ENCODE measurements around the gene TTC39B. TPM values are rescaled to one million over a fixed set of nuclear protein-coding genes. Genes with fewer than 3 reads are reported as not detected.

Gene TTC39B
- total and polyA plus RNA-seq, 2 of the 8 experiments (the other 6 are each of a cell fraction or from before 2014, with no cell fraction given): 1.6 to 10.9 TPM

DNA sequence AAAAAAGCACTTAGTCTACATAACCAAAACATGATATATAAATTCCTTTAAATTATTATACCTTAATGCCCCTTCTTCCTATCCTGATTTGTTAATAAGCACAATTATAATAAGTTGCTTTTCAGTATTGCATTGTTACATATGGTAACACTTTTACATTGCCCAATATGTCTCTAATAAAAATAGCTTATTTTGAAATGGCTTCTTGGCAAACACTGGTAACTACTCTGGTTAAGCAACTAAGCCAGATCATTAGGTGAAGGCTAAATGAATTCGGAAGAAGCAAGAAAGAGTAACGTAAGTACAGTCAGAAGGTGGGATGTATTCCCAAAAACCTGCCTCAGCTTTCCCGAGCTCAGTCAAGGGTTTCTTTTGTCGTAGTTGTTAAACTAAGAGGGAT, 85.3 kb downstream of the TTC39B start:
- Histone ChIP-seq H3K9ac (replicated peaks in 1 of 4; ENCODE audit: extremely low read depth in 1 of 4, low read depth in 3 of 4, low read length in 3 of 4) (no peak overlapping the region), H3K4ac (replicated peaks; ENCODE audit: insufficient read length, low read depth, low read length) (no peak overlapping the region), H4K8ac (ENCODE audit: extremely low read depth, insufficient read depth, low read length) (no peak overlapping the region), H3K4me1 (replicated peaks in 1 of 4; ENCODE audit: control insufficient read depth in 3 of 4, insufficient read depth in 4 of 4, low read length in 3 of 4) (no peaks in the 10 kb centered on the region), H2BK120ac (replicated peaks; ENCODE audit: low read depth, low read length) (no peak overlapping the region), H2BK12ac (ENCODE audit: low read depth, low read length) (no peak overlapping the region), H3K27ac (ENCODE audit: low read depth, low read length) (no peak overlapping the region), H4K5ac (ENCODE audit: insufficient read length, low read depth, low read length) (no peak overlapping the region), H3K27me3 (replicated peaks in 1 of 4; ENCODE audit: control insufficient read depth in 3 of 4, extremely low read depth in 1 of 4, insufficient read depth in 3 of 4, low read length in 3 of 4) (no peaks in the 10 kb centered on the region), H3K14ac (ENCODE audit: insufficient read length) (no peak overlapping the region), H3K9me3 (ENCODE audit: insufficient read depth in 2 of 2, low read depth in 1 of 2, low read length in 1 of 2) (no peaks in the 10 kb centered on the region), H2BK20ac (ENCODE audit: low read length) (no peak overlapping the region), H3K23me2 (ENCODE audit: low read depth, low read length) (no peaks in the 10 kb centered on the region), H4K91ac (replicated peaks; ENCODE audit: insufficient read length, low read length) (no peak overlapping the region), H3K18ac (ENCODE audit: extremely low read depth, low read length) (no peak overlapping the region), H3K79me1 (ENCODE audit: low read depth, low read length) (no peaks in the 10 kb centered on the region; the same call in 1 of the 2 replicates), H2BK5ac (ENCODE audit: low read depth, low read length) (no peak overlapping the region), H2AFZ (ENCODE audit: low read length) (no peak overlapping the region), H3K56ac (replicated peaks; ENCODE audit: insufficient read length, low read depth, low read length) (no peak overlapping the region), H3K23ac (ENCODE audit: insufficient read length) (no peak overlapping the region), H4K20me1 (replicated peaks in 1 of 2; ENCODE audit: control insufficient read depth in 1 of 2, insufficient read depth in 2 of 2, low read length in 2 of 2) (no peaks in the 10 kb centered on the region), H3K4me2 (ENCODE audit: insufficient read depth in 1 of 2, low read depth in 2 of 2, low read length in 2 of 2) (no peak overlapping the region), H3K79me2 (ENCODE audit: control insufficient read depth in 1 of 2, insufficient read depth in 2 of 2, low read length in 2 of 2) (no peaks in the 10 kb centered on the region), H3K36me3 (ENCODE audit: control insufficient read depth in 2 of 4, insufficient read depth in 4 of 4, low read length in 3 of 4) (no peaks in the 10 kb centered on the region), H3K4me3 (ENCODE audit: extremely low read depth in 1 of 4, insufficient read depth in 2 of 4, low read depth in 3 of 4, low read length in 4 of 4) (no peak overlapping the region), H2AK5ac (ENCODE audit: low read depth, low read length) (no peak overlapping the region), H2BK15ac (ENCODE audit: low read length) (no peak overlapping the region)
- ChIA-PET CTCF (ENCODE audit: partially characterized antibody) (interaction anchor here (0.6 to 10.3 kb wide), 4 partner anchors 10 to 1839 kb away, joined by 3 to 65 read pairs (median 27); no protein-coding TSS in a partner anchor), POLR2A (ENCODE audit: partially characterized antibody) (no interaction called here)
- FAIRE-seq (no peak), DNase-seq (ENCODE audit: low read depth in 1 of 2, low spot score in 2 of 2) (no peak)
- 84% methylated on average over 4 of the region's 4 CpGs; no CpG with 5 or more reads in 1 of the 2 experiments for WGBS, 2 experiments (ENCODE audit: extremely low coverage in 1 of 2, insufficient coverage in 1 of 2, insufficient read length in 1 of 2, insufficient replicate concordance in 2 of 2, low coverage in 1 of 2, low lambda C conversion rate in 2 of 2, missing lambda C conversion rate in 1 of 2)
- TF ChIP-seq RFX5 (IDR thresholded peaks at IDR 0.05; ENCODE audit: borderline replicate concordance, low read depth, low read length) (no peak), BACH1 (IDR thresholded peaks at IDR 0.05; ENCODE audit: low read length) (no peak), YY1 (IDR thresholded peaks at IDR 0.05; ENCODE audit: low read depth, low read length) (no peak), SP1 (IDR thresholded peaks at IDR 0.05; ENCODE audit: low read depth, low read length) (no peak), ASH2L (IDR thresholded peaks at IDR 0.05; ENCODE audit: low read length) (no peak), NANOG (IDR thresholded peaks at IDR 0.05; ENCODE audit: insufficient read depth, low read depth, low read length, poor library complexity, severe bottlenecking) (no peak), HDAC6 (IDR thresholded peaks at IDR 0.05; ENCODE audit: low read depth, low read length) (no peak), JUND (IDR thresholded peaks at IDR 0.05; ENCODE audit: low read length) (no peak), CEBPB (IDR thresholded peaks at IDR 0.05; ENCODE audit: low read depth, low read length) (no peak), BCL11A (IDR thresholded peaks at IDR 0.05; ENCODE audit: low read depth in 2 of 2, low read length in 2 of 2) (no peak), FOSL1 (IDR thresholded peaks at IDR 0.05; ENCODE audit: insufficient read depth, low read depth, low read length) (no peak), CHD2 (IDR thresholded peaks at IDR 0.05; ENCODE audit: low read length) (no peak)

Measured in H1 (cell line).